Measurements from ENCODE around the gene DHCR7. TPM values are rescaled to one million over a fixed set of nuclear protein-coding genes. Genes with fewer than 3 reads are reported as not detected.

DHCR7 gene, protein sequence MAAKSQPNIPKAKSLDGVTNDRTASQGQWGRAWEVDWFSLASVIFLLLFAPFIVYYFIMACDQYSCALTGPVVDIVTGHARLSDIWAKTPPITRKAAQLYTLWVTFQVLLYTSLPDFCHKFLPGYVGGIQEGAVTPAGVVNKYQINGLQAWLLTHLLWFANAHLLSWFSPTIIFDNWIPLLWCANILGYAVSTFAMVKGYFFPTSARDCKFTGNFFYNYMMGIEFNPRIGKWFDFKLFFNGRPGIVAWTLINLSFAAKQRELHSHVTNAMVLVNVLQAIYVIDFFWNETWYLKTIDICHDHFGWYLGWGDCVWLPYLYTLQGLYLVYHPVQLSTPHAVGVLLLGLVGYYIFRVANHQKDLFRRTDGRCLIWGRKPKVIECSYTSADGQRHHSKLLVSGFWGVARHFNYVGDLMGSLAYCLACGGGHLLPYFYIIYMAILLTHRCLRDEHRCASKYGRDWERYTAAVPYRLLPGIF
- 10 to 100 TPM; 44.6 to 55.9 (median 48.9) TPM for total RNA-seq (2021; fragmentation: NEBNext Ultra II Directional; extraction: Animal tissue kit (Norgen Biotek cat#: 25700))
- long read RNA-seq, transcript DHCR7-201 (9 exons, 2,666 nt), result major isoform, 36 of 55 reads
- long read RNA-seq, partial matches to known transcripts, result 6 of 55 reads
- long read RNA-seq, other reads (novel, unspliced or antisense), result 12 of 55 reads

DNA sequence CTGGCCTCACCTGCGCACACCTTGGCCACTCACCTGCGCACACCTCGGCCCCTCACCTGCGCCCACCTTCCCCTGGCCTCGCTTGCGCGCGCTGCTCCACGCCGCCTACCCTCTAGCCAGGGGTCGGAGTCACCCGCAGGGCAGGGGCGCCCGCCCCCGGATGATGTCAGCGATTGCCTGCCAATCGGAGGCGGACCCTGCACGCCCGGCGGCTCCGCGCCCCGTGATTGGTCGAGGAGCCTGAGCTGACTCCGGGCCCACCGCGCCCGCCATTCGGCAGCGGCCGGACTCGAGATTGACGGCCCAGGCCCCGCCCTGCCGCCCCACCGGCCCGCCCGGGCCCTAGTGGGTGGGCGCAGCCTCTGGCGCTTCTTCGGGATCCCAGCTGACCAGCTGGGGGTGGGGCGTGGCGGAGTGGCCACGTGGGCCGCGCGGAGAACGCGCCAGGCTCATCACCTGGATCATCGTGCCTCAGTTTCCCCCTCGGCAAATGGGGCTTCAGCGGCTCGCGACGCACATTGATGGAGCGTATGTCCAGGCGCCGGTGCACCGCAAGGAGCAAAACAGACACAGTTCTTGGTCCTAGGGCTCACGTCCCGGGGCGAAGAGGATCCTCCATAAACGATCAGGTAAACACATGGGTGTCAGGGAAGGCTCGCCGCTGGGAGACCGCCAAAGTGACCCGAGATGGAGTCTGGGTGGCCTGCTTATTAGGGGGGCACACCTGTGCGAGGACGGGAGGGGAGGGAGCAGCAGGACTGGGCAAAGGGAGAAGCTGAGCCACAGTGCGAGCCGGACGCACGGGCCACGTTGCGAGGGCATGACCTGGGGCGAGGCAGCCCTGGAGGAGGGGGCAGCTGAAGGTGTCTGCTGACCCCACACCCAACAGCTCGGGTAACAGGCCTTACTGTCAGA is at the start of gene DHCR7:
Gene DHCR7 (minus strand): TSS at position 137 of the 915 bp plus-strand sequence. CDS start 3,441 bp downstream, outside the sequence.
- H3K36me3 Mint-ChIP-seq (ENCODE audit: low read depth), result peaks cover 20% of the 10 kb centered on the region
- peaks cover 39% of the 10 kb centered on the region for H3K4me1 Mint-ChIP-seq (ENCODE audit: low read depth)
- peaks cover 4% of the 10 kb centered on the region for H3K9me3 Mint-ChIP-seq
- peak; percentile 91 for DNase-seq
- no peaks in the 10 kb centered on the region for H3K27me3 Mint-ChIP-seq (ENCODE audit: insufficient read depth)
- H3K27ac Mint-ChIP-seq, result peak within 1 kb of the TSS; percentile 77
- H3K4me3 Mint-ChIP-seq, result peak within 1 kb of the TSS; percentile 95
- TF ChIP-seq, protein P1, sequence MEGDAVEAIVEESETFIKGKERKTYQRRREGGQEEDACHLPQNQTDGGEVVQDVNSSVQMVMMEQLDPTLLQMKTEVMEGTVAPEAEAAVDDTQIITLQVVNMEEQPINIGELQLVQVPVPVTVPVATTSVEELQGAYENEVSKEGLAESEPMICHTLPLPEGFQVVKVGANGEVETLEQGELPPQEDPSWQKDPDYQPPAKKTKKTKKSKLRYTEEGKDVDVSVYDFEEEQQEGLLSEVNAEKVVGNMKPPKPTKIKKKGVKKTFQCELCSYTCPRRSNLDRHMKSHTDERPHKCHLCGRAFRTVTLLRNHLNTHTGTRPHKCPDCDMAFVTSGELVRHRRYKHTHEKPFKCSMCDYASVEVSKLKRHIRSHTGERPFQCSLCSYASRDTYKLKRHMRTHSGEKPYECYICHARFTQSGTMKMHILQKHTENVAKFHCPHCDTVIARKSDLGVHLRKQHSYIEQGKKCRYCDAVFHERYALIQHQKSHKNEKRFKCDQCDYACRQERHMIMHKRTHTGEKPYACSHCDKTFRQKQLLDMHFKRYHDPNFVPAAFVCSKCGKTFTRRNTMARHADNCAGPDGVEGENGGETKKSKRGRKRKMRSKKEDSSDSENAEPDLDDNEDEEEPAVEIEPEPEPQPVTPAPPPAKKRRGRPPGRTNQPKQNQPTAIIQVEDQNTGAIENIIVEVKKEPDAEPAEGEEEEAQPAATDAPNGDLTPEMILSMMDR (IDR thresholded peaks at IDR 0.05), result no peak

DNA sequence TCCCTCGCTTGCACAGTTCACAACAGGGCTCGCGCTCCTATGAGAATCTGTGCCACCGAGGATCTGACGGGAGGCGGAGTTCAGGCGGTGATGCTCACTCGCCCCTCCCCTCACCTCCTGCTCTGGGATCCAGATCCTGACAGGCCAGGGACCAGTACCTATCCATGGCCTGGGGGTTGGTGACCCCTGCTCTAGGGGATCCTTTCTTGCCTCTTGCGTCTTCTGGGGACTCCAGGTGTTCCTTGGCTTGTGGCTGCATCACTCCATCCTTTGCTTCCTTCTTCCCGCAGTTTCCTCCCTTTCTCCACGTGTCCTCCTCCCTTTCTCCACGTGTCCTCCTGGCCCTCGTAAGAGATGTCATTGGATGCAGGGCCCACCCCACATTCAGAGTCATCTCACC is 48.2 kb upstream of the DHCR7 start:
- H3K4me1 Mint-ChIP-seq (ENCODE audit: low read depth), result no peaks in the 10 kb centered on the region
- no peak overlapping the region for H3K4me3 Mint-ChIP-seq
- no peak overlapping the region for H3K27ac Mint-ChIP-seq
- no peaks in the 10 kb centered on the region for H3K9me3 Mint-ChIP-seq
- H3K36me3 Mint-ChIP-seq (ENCODE audit: low read depth), result peaks cover 57% of the 10 kb centered on the region
- TF ChIP-seq, protein P1 (IDR thresholded peaks at IDR 0.05), result no peak
- DNase-seq, result no peak
- no peaks in the 10 kb centered on the region for H3K27me3 Mint-ChIP-seq (ENCODE audit: insufficient read depth)

DNA sequence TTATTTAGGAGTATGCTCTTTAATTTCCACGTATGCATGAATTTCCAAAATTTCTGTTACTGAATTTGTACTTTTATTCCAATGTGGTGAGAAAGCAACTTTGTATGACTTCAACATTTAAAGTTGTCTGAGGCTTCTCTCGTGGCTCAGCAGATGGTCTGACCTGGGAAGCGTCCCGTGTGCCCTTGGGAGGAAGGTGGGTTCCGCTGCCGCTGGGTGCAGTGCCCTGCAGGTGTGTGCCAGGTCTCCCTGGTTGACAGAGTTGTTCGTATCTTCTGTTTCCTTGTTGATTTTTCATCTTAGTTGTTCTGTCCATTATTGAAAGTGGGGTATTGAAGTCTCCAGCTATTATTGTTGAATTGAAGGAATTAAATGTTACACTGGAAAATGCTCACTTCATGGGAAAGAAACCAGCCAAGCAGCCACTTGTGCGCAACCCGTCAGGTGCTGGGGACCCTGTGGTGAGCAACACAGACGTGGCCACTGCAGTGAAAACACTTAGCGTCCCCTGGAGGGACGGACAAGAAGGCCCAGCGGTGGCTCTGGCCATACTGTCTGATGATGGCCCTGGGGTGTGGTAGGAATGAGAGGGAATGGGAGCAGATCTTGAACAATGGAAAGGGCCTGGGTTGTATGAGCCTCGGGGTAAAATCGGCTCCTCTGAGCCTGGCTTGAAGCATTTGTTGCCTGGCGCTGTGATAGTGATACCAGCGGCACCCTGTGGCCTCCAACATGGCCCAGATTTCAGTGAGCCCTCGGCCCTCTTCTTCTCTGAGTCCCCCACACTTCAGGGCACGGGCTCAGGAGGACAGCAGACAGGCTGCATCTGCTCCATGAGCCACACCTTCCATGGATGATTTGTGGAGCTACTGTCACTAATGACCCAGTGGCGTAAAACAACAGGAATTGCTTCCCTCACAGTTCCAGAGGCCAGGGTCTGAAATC is 47.4 kb upstream of the DHCR7 start:
- no peak overlapping the region for H3K27ac Mint-ChIP-seq
- no peaks in the 10 kb centered on the region for H3K27me3 Mint-ChIP-seq (ENCODE audit: insufficient read depth)
- H3K36me3 Mint-ChIP-seq (ENCODE audit: low read depth), result peaks cover 59% of the 10 kb centered on the region
- H3K9me3 Mint-ChIP-seq, result no peaks in the 10 kb centered on the region
- H3K4me1 Mint-ChIP-seq (ENCODE audit: low read depth), result no peaks in the 10 kb centered on the region
- TF ChIP-seq, protein P1 (IDR thresholded peaks at IDR 0.05), result no peak
- DNase-seq, result no peak
- no peak overlapping the region for H3K4me3 Mint-ChIP-seq

DNA sequence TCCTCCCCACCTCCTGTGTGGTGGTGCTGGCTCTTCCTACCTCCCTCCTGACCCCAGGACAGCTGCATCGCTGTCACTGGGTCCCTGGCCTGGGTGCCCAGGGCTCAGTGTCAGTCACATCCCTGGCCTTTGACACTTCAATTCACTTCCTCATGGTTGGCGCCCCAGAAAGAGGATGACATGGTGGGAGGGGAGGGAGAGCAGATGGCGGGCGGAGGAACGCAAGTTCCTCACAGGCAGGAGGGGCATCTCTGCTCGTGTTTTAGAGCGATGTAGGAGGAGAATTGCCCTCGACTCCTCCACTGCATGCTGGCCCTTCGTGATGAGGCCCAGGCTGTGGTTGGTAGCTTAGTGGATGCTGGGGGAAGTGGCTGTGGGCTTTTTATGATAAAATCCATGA is 43.7 kb upstream of the DHCR7 start:
- peaks cover 20% of the 10 kb centered on the region for H3K4me1 Mint-ChIP-seq (ENCODE audit: low read depth)
- H3K27ac Mint-ChIP-seq, result no peak overlapping the region
- peaks cover 47% of the 10 kb centered on the region for H3K36me3 Mint-ChIP-seq (ENCODE audit: low read depth)
- TF ChIP-seq, protein P1 (IDR thresholded peaks at IDR 0.05), result no peak
- H3K9me3 Mint-ChIP-seq, result no peaks in the 10 kb centered on the region
- no peak for DNase-seq
- no peak overlapping the region for H3K4me3 Mint-ChIP-seq
- H3K27me3 Mint-ChIP-seq (ENCODE audit: insufficient read depth), result no peaks in the 10 kb centered on the region
